Cardiac septum (tissue), 1 donor: Measurements from ENCODE around the gene GARIN5B. TPM values are rescaled to one million over a fixed set of nuclear protein-coding genes. Genes with fewer than 3 reads are reported as not detected.

ENCODE experiments used
- DNase-seq: peaks from one replicate; pipeline ENCODE4 v3.0.0-alpha.2; 2020; ENCODE audit warnings: low spot score
- intact Hi-C: fragments of 100-400 bp; cut with DNase I; formaldehyde crosslinking; loops from one replicate; pipeline ENCODE4 v1.14.0; 2022
- total RNA-seq: library from RNA; stranded (reverse); fragmentation: NEBNext Ultra II Directional; extraction: Animal tissue kit (Norgen Biotek cat#: 25700); gene quantifications from one replicate; pipeline ENCODE4 v1.2.1, GENCODE V29; 2021
- donor health status: DM: no; HTN: no; CAD: no.

The GARIN5B gene
- total RNA-seq, 1 donor from 2014 or later, result not detected

- intact Hi-C loops, result no loop called here
- DNase-seq, result no peak
These were observed 28.2 kb upstream of the GARIN5B start for GRCh38 chr19:55391191-55391670.

GRCh38 chr19:55390461-55390880, 27.4 kb upstream of the GARIN5B start:
- intact Hi-C loops, result no loop called here
- DNase-seq, result no peak

GRCh38 chr19:55389386-55390317, 26.6 kb upstream of the GARIN5B start:
- intact Hi-C loops, result no loop called here
- DNase-seq, result no peak

- DNase-seq, result no peak
- intact Hi-C loops, result loop anchor here (2.0 kb wide), 1 partner anchor 17 kb away; no protein-coding TSS in a partner anchor
These were observed 24.9 kb upstream of the GARIN5B start for GRCh38 chr19:55387736-55388497.

GRCh38 chr19:55386493-55386971, 23.5 kb upstream of the GARIN5B start:
- DNase-seq, result no peak
- intact Hi-C loops, result loop anchor here (2.0 kb wide), 1 partner anchor 18 kb away; no protein-coding TSS in a partner anchor

GRCh38 chr19:55385724-55386492, 22.8 kb upstream of the GARIN5B start, which contains the start of gene RPL28:
Gene RPL28 (plus strand): TSS chr19:55385932. CDS start chr19:55386358, 426 bp downstream.
- peak; percentile 99 for DNase-seq
- intact Hi-C loops, result loop anchor here (1.0 to 2.0 kb wide), 3 partner anchors 19 to 85 kb away; partner anchors contain the start of gene KMT5C

GRCh38 chr19:55384920-55385723, 22.1 kb upstream of the GARIN5B start:
- intact Hi-C loops, result loop anchor here (1.0 to 2.0 kb wide), 2 partner anchors 46 to 84 kb away; partner anchors contain the start of gene KMT5C
- DNase-seq, result peak; percentile 97

- peak; percentile 80 for DNase-seq
- intact Hi-C loops, result loop anchor here (2.0 kb wide), 1 partner anchor 84 kb away; no protein-coding TSS in a partner anchor
These were observed 21.3 kb upstream of the GARIN5B start, which contains the start of gene TMEM238 for GRCh38 chr19:55384131-55384919. Gene TMEM238 (minus strand): TSS chr19:55384292. CDS start chr19:55384259, 33 bp downstream.

- intact Hi-C loops, result loop anchor here (2.0 kb wide), 1 partner anchor 83 kb away; no protein-coding TSS in a partner anchor
- DNase-seq, result no peak
These were observed 20.4 kb upstream of the GARIN5B start for GRCh38 chr19:55383279-55384130.

- DNase-seq, result no peak
- intact Hi-C loops, result no loop called here
These were observed 19.5 kb upstream of the GARIN5B start for GRCh38 chr19:55382522-55383054.

GRCh38 chr19:55382013-55382412, 19.0 kb upstream of the GARIN5B start:
- intact Hi-C loops, result no loop called here
- DNase-seq, result no peak

GRCh38 chr19:55379174-55379573, 16.1 kb upstream of the GARIN5B start:
- no peak for DNase-seq
- intact Hi-C loops, result no loop called here

- intact Hi-C loops, result no loop called here
These were observed 14.5 kb upstream of the GARIN5B start for GRCh38 chr19:55377356-55378131.

GRCh38 chr19:55376241-55376933, 13.3 kb upstream of the GARIN5B start, which contains the start of gene TMEM190:
Gene TMEM190 (plus strand): TSS chr19:55376826. CDS start chr19:55376854, 28 bp downstream.
- no peak for DNase-seq
- intact Hi-C loops, result no loop called here

More at GRCh38 chr19:55377356-55378131, 14.5 kb upstream of the GARIN5B start:
- DNase-seq, result no peak
